NOMO-1 (cell line): ENCODE results near the gene RAB5IF.
"Not testable (repeated sequence)": the region's sequence is repeated elsewhere in the genome, so short reads cannot be mapped to it uniquely, and the experiment has no call there.

Experiments
- DNase-seq, 2 experiments: peaks; one replicate each; lab custom pipeline; 2025; ENCODE audit not compliant: unreplicated experiment in 2 of 2; lab: John Stamatoyannopoulos, UW

RAB5IF gene

DNA sequence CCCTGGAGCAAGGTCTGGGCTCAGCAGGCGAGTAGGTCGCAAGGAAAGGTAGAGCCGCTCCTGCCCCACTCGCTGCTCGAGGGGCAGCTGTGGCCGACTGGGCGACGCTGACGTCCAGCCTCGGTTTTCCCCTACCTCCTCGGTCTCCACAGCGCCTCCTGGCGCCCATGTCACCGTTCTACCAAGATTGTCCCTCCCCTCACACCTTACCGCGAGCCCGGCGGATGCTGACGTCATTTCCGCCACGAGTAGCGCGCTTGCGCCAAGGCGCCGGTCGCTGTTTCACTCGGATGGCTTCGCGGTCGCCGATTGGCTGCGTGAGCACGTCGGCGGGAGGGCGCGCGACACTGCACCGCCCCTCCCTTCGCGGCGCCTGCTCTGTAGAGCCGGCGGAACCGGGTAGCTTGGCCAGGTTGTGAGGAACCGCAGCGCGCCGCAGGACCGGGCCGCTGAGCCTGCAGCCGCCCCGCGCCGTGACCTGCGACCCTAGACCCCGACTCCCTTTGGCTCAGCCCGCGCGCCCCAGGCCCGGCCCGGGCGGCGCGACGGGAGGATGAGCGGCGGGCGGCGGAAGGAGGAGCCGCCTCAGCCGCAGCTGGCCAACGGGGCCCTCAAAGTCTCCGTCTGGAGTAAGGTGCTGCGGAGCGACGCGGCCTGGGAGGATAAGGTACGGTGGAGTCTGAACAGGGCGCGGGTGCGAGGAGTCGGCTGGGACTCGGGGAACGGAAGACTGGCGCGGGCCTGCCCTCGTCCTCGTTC lies at the start of gene RAB5IF:
Gene RAB5IF, plus strand, starts transcription at position 381 of the 759 bp plus-strand sequence. Its CDS starts 173 bp downstream, at position 554.
- peak; percentile 97 to 98 for DNase-seq

- no peak for DNase-seq
These were observed 42.9 kb upstream of the RAB5IF start for GRCh38 chr20:36562724-36563123.

GRCh38 chr20:36563374-36563773 lies 42.2 kb upstream of the RAB5IF start:
- DNase-seq, result no peak

- not testable (repeated sequence) for DNase-seq
These were observed 41.4 kb upstream of the RAB5IF start for GRCh38 chr20:36564078-36564725.

DNA sequence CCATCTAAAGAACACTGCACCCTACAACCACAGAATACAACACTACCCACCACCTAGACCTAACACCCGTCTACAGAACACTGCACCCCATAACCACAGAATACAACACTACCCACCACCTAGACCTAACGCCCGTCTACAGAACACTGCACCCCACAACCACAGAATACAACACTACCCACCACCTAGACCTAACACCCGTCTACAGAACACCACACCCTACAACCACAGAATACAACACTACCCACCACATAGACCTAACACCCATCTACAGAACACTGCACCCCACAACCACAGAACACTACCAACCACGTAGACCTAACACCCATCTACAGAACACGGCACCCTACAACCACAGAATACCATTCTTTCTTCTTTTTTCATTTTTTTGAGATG lies 40.9 kb upstream of the RAB5IF start:
- DNase-seq, result not testable (repeated sequence)

DNA sequence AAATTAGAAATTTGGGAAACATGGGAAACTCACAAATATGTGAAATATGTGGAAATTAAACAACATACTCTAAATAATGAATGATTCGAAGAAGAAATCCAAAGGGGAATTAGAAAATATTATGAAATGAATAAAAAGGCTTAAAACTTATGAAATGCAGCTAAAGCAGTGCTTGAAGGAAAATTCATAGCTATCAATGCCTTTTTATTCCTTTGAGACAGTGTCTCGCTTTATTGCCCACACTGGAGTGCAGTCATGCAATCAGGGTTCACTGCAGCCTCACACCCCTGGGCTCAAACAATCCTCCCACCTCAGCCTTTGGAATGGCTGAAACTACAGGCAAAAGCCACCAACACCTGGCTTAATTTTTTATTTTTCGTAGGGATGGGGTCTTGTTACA lies 40.1 kb upstream of the RAB5IF start:
- no peak for DNase-seq

GRCh38 chr20:36569847-36570429 lies 35.6 kb upstream of the RAB5IF start:
- no peak for DNase-seq

DNA sequence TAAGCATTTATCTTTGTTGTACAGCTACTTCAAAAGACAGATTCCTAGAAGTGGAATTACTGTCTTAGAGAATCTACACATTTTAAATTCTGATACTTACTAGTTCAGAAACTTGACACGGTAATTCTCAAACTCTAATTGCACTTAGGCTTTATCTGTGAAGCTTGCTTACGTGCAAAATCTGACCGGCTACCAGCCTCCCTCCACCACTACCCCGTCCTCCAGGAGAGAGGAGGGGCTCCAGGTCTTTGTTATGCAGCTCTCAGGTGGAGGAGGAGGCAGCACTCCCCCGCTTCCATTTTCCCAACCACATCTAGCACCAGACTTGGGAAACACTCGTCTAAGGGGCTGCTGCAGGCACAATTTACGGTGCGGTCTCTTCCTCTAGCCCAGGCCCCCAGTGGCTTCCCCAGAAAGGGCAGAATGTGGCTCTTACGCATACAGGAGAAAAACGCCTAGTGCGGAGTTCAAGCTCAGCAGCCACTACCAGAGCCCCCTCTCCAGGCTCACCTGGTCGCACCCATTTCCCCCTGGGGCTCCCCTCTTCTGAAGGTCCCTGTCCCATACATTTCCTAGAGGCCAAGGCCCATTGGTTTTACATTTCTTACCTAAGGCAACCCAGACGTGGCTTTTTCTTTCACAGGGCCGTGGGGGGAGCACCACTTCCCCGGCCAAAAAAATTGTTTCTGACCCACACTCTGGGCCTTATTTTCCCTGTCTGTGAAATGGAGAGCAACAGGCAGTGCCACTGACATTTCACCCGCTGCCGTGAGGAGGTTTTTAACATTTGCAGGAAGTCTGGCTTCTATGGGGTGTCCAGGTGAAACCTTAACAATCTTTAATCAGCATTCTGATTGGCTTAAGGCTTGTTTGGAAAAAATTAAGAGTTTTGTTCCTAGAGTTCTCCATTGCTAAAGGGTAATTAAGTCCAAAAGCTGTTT lies 33.7 kb upstream of the RAB5IF start:
- no peak for DNase-seq

GRCh38 chr20:36572701-36573102 lies 32.9 kb upstream of the RAB5IF start:
- DNase-seq, result peak in 1 of 2 experiments; percentile 19

DNA sequence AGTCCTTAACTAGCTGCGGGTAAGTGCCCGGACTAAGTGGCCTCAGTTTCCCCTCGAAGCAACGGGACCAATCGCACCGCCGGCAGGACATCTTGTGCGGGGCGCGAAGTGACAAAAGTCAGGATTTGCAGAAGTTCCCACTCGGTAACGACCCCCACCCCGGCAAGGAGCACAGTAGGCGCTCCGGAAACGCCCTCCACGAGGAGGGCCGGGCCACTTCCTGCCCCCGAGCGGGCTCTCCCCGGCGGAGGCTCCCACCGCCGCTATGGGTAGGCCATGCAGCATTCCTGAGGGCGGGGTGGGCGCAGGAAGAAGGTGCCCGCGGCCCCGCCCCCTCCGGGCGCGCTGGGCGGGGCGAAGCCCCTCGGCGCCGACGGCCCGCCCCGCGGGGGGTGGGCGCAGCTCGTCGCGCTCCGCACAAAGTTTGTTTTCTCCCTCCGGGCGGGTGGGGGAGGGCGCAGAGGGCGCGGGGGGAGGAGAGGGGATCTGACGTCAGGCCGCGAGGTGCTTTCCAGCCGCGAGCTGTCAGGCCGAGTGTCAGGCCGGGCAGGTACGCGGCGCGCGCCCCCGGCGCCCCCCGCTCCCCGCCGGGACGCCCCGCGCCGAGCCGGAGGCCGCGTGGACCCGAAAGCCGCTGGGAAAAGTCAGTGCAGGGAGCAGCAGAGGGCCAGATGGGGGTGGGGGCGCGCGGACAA lies 32.3 kb upstream of the RAB5IF start, which contains the start of gene TGIF2:
Gene TGIF2, plus strand, starts transcription at position 495 of the 695 bp plus-strand sequence. CDS start 5,178 bp downstream, outside the sequence.
- peak; percentile 55 to 88 for DNase-seq

DNA sequence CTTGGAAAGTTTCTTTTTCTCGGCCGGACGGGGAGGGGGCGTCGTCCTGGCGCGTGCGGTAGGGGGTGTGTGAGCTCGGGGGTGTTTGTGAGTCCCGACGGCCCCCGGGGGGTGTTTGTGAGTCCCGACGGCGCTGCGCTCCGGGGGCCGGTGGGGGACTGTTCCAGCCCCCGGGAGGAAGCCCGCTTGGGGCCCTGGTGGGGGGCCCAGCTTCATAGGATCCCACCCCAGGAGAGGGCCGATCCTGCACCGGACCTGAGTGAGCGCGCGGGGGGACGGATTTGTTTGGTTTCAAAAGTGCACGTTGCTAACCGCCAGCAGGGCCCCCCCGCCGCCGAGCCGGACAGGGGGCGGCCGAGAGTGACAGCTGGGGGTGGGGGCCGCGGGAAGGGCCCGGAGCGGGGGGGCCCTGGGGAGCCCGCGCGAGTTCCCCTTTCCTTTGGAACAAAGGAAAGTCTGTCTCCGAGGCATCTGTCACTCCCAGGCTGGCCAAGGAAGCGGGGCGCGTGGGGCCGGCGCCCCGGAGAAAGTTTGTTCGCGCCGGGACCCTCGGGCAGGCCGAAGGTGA lies 31.7 kb upstream of the RAB5IF start:
- DNase-seq, result peak; percentile 32 to 55

GRCh38 chr20:36574366-36575135 lies 31.0 kb upstream of the RAB5IF start:
- DNase-seq, result no peak

- DNase-seq, result no peak
These were observed 29.5 kb upstream of the RAB5IF start for GRCh38 chr20:36576081-36576445.

DNA sequence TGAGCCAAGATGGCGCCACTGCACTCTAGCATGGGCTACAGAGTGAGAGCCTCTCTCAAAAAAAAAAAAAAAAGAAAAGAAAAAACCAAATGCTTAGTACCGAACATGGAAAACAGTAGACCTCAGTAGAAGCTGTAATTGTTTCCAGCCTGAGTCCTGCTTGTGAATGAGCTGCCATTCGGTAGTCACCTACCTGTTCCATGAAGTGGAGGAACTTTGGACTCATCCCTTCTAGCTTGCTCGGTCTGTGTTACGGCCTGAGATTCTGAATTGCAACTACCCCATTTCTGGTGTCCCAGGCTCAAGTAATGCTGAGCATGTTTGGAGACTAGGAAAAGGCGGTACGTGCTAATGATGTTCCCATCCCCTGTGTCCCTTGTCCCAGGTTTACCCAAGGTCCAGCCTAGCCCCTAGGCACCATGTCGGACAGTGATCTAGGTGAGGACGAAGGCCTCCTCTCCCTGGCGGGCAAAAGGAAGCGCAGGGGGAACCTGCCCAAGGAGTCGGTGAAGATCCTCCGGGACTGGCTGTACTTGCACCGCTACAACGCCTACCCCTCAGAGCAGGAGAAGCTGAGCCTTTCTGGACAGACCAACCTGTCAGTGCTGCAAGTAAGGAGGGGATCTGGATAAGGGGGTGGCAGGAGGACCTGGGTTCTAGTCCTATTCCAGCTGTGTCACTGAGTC lies 27.1 kb upstream of the RAB5IF start:
- no peak for DNase-seq

GRCh38 chr20:36579996-36580545 lies 25.5 kb upstream of the RAB5IF start:
- DNase-seq, result no peak

DNA sequence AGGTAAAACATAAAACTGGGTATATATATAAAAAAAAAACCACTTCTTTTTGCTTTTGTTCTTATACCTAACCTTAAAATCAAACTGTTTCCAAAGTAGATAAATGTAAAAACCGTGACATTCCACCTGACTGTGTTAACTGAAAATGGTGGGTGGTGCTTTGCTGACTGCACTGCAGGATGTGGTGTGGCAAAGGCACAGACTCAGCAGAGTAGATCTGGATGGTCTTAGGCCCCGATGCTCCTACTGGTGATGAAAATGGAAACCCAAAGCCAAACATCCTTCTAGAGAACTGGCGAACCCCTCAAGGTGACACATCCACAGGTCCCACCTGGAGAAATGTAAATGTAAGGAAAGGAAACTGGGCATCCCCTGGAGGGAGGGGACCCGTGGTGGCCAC lies 23.3 kb upstream of the RAB5IF start:
- DNase-seq, result no peak

DNA sequence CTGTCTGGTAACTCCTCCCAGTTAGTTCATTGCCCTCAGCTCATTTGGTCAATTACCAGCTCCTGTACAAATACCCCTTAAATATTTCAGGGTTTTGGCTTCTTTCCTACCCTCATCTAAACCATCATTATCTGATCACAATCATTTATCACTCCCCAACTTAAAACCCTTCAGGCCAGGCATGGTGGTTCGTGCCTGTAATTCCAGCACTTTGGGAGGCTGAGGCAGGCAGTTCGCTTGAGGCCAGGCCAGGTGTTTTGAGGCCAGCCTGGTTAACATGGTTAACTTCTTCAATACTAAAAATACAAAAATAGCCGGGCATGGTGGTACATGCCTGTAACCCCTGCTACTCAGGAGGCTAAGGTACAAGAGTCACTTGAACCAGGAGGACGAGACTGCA lies 22.8 kb upstream of the RAB5IF start:
- DNase-seq, result no peak

GRCh38 chr20:36584018-36584481 lies 21.5 kb upstream of the RAB5IF start:
- no peak for DNase-seq
